AG04450 (cell line): ENCODE measurements around the gene AGAP2. TPM values are rescaled to one million over a fixed set of nuclear protein-coding genes. Genes with fewer than 3 reads are reported as not detected.

Source experiments
- CTCF ChIA-PET: fragments of 300-600, 350-600 bp; formaldehyde crosslinking; extraction: SDS; loops from one replicate; lab custom pipeline; 2022; ENCODE audit warnings: antibody characterized with exemption, inconsistent platforms; lab: Charles Lee
- POLR2A ChIA-PET: fragments of 350-600 bp; formaldehyde crosslinking; extraction: SDS; loops from one replicate; lab custom pipeline; 2021; ENCODE audit warnings: antibody characterized with exemption, inconsistent platforms; lab: Yijun Ruan, JAX
- DNase-seq: peaks from one replicate; pipeline ENCODE4 v3.0.0-alpha.2; 2011; ENCODE audit warnings: low read depth, low spot score
- H3K27ac ChIP-seq: one replicate; pipeline ENCODE4 v1.5.1; 2012; ENCODE audit warnings: low read depth, low read length, control low read depth
- H3K27me3 ChIP-seq: one replicate; pipeline ENCODE4 v1.6.0; 2012; ENCODE audit warnings: low read length; ENCODE audit not compliant: control insufficient read depth, insufficient read depth
- H3K4me3 ChIP-seq: 2 replicates; pipeline ENCODE4 v1.5.1; 2011; ENCODE audit warnings: mild to moderate bottlenecking, low read depth, low read length, control low read depth
- H3K9me3 ChIP-seq: 2 replicates; pipeline ENCODE4 v1.5.1; 2012; ENCODE audit warnings: low read length; ENCODE audit not compliant: control insufficient read depth, insufficient read depth
- CTCF ChIP-seq: IDR thresholded peaks from 2 replicates; pipeline ENCODE4 v1.5.1; 2011; ENCODE audit warnings: low read depth, low read length, control low read depth, inconsistent platforms
- polyA plus RNA-seq: library from polyadenylated mRNA; depleted of rRNA; stranded (reverse); fragments of >200 nt; gene quantifications from 2 replicates; pipeline ENCODE4 v1.2.3, GENCODE V29; 2011

The AGAP2 gene
- polyA plus RNA-seq, 1 experiment: 0.02 TPM

- ChIA-PET POLR2A (no interaction called here), CTCF (no interaction called here)
- no peak overlapping the region for H3K4me3 ChIP-seq
- no peaks in the 10 kb centered on the region for H3K9me3 ChIP-seq
- no peak for DNase-seq
- no peak for TF ChIP-seq CTCF
- H3K27me3 ChIP-seq: no peaks in the 10 kb centered on the region
- H3K27ac ChIP-seq: no peak overlapping the region
These were observed 31.3 kb downstream of the AGAP2 start for GRCh38 chr12:57707250-57707649.

GRCh38 chr12:57700317-57700716 lies 38.2 kb downstream of the AGAP2 start:
- no peaks in the 10 kb centered on the region for H3K9me3 ChIP-seq
- H3K4me3 ChIP-seq: no peak overlapping the region
- no peak for TF ChIP-seq CTCF
- H3K27me3 ChIP-seq: no peaks in the 10 kb centered on the region
- no peak overlapping the region for H3K27ac ChIP-seq
- DNase-seq: no peak
- POLR2A ChIA-PET: interaction anchor here (0.7 kb wide), 1 partner anchor 26 kb away, joined by 13 read pairs; no protein-coding TSS in a partner anchor
- CTCF ChIA-PET: interaction anchor here (0.6 kb wide), 1 partner anchor 27 kb away, joined by 3 read pairs; no protein-coding TSS in a partner anchor

GRCh38 chr12:57698414-57698813 lies 40.1 kb downstream of the AGAP2 start:
- no peak for TF ChIP-seq CTCF
- POLR2A ChIA-PET: no interaction called here
- H3K27me3 ChIP-seq: no peaks in the 10 kb centered on the region
- H3K27ac ChIP-seq: no peak overlapping the region
- no peak for DNase-seq
- CTCF ChIA-PET: no interaction called here
- no peaks in the 10 kb centered on the region for H3K9me3 ChIP-seq
- no peak overlapping the region for H3K4me3 ChIP-seq

- Histone ChIP-seq H3K4me3 (no peak overlapping the region), H3K27me3 (no peaks in the 10 kb centered on the region), H3K9me3 (no peaks in the 10 kb centered on the region), H3K27ac (no peak overlapping the region)
- no peak for DNase-seq
- no peak for TF ChIP-seq CTCF
- POLR2A ChIA-PET: no interaction called here
- CTCF ChIA-PET: no interaction called here
These were observed 41.5 kb downstream of the AGAP2 start for GRCh38 chr12:57697076-57697475.

- ChIA-PET POLR2A (no interaction called here), CTCF (no interaction called here)
- H3K4me3 ChIP-seq: no peak overlapping the region
- no peaks in the 10 kb centered on the region for H3K27me3 ChIP-seq
- no peak for TF ChIP-seq CTCF
- no peaks in the 10 kb centered on the region for H3K9me3 ChIP-seq
- no peak for DNase-seq
- no peak overlapping the region for H3K27ac ChIP-seq
These were observed 42.6 kb downstream of the AGAP2 start for GRCh38 chr12:57695770-57696432.
